Islet of Langerhans (tissue), 1 donor: ENCODE results near the gene CAMK2A.

Experiments
- FAIRE-seq: peaks from one replicate; lab custom pipeline; 2011; peaks lifted over from hg19 to GRCh38; lab: Jason Lieb, UNC

Gene CAMK2A

DNA sequence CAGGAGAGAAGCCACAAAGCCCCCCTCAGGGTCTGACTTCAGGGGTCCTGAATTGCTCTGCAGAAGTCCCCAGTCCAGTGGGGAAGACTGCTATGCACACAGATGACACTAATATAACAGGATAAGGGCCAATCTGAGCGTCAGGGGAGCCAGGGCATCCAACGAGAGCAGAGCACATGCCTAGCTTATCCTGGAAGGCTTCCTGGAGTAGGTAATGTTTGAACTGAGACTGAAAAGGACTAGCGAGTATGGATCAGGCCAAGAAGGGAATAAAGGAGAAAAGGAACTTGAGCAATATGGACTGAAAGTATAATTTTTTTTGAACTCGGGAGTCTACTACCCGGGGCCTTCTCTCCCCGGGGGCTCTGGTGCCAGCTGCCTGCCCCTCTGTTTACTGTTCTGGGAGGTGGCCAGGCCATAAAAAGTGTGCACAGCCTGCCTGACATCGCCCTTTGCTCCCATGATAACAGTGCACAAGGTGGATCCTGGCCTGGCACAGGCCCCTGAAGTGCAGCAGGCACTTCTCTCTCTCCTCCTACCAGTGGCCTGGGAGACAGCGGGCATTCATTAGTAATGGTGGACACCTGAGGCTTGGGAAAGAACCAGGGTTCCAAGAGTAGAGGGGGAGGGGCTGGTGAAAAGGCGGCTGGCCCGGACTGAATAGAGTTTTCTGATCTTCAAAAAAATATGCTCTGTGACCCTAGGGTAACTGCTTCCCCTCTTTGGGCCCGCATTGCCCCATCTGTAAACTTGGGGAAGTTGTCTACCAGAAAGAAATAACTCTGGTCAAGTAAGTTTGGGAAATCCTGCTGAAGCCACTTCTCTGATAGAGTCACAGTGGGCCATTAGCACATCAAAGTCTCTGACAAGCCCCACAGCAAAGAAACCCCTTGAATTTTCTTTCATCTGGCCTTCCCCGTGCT is 104.3 kb downstream of the CAMK2A start:
- FAIRE-seq = no peak

DNA sequence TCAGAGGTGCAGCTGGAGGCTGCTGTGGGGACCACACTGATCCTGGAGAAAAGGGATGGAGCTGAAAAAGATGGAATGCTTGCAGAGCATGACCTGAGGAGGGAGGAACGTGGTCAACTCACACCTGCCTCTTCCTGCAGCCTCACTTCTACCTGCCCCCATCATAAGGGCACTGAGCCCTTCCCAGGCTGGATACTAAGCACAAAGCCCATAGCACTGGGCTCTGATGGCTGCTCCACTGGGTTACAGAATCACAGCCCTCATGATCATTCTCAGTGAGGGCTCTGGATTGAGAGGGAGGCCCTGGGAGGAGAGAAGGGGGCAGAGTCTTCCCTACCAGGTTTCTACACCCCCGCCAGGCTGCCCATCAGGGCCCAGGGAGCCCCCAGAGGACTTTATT is 105.6 kb downstream of the CAMK2A start:
- FAIRE-seq = no peak

DNA sequence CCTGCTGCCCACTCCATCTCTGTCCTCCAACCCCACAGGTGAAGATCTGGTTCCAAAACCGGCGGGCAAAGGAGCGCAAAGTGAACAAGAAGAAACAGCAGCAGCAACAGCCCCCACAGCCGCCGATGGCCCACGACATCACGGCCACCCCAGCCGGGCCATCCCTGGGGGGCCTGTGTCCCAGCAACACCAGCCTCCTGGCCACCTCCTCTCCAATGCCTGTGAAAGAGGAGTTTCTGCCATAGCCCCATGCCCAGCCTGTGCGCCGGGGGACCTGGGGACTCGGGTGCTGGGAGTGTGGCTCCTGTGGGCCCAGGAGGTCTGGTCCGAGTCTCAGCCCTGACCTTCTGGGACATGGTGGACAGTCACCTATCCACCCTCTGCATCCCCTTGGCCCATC is 106.1 kb downstream of the CAMK2A start:
- no peak for FAIRE-seq

DNA sequence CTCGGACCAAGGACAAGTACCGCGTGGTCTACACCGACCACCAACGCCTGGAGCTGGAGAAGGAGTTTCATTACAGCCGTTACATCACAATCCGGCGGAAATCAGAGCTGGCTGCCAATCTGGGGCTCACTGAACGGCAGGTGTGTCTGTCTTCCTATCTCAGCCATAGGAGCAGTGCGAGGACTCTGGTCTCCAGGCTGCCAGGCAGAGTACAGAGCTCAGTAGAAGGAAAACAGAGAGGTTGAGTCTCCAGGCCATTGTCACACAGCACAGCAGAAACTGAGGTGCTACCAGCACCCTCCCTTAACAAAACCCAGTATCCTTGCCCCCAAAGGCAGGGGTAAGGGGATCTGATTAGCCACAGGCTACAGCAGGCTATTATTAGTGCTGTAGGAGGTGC is 106.8 kb downstream of the CAMK2A start:
- no peak for FAIRE-seq

DNA sequence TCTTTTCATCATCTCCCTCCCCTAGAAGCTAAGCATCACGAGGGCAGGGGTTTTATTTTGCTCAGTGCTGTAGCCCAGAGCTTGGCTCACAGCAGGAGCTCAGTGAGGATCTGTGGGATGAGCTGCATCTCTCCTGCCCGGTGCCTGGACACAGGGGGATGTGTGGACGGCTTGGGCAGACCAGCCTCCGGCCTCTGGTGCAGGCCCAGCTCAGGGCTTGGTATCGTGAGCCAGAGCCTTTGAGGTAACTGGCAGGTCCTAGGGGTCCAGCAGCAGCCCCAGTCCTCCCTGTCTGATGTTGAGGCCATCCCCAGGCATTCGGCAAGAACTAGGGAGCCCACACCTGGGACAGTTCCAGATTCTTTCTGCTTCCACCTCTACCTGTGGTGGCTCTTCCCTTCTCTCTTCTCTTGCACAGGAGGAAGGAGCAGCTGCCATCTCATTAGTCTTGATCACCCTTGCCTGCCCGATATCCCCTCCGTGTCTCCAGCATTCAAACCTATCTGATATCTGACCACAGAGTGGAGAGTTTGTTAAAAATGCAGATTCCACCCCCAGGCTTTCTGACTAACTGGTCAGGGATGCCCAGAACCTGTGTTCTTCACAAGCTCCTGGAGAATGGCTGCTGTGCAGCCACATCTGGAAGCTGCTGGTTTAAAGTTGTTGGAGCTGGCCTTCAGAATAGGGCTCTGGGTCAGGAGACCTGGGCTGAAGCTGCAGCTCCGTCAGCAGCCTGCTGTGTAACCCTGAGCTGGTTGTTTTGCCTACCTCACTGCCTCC is 107.6 kb downstream of the CAMK2A start:
- FAIRE-seq = no peak

DNA sequence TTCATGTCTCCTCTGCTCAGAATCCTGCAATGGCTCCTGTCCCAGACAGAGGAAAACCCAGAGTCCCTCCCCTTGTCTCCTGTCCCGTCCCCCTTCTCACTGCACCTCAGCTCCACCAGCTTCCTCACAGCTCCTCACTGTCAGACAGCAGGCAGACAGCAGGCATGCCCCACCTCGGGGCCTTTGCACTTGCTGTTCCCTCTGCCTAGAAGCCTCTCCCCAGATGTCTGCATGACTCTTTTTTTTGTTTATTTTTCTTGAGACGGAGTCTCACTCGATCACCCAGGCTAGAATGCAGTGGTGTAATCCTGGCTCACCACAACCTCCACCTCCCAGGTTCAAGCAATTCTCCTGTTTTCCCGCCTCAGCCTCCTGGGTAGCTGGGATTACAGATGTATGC is 108.5 kb downstream of the CAMK2A start:
- no peak for FAIRE-seq

DNA sequence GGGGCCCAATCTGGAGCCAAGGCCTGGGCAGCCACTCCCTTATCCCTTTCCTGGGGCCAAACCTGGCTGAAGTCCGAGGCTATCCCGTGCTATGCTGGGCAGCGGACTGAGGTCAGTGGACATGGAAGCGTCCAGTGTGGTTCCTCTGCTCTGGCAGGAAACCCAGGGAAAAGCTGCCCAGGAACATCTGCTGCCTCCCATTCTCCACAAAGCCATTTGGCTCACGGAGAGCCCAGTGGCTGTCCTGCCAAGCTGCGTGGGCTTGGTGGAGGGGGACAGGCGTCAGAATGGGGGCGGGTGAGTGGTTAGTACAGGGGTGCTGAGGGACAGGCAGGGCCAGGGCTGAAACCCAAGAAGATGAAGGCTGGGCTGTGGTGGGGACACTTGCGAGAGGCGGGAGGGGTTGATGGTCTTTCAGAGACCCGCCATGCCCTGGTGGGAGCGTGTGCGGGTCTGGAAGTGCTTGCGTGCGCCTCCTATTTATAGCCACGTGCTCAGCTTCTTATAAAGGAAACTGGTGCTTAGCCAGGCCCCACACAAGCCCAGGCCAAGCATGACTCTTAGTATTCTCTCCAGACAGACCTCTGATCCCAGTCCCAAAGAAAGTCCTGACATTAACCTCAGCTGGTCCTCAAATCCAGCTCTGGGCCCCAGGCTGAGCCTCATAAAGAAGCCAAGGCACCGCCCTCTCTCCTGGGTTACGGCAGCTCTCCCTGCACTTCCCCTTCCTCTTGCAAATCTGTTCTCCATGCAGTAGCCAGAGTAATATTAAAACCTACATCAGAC is 109.1 kb downstream of the CAMK2A start:
- no peak for FAIRE-seq

DNA sequence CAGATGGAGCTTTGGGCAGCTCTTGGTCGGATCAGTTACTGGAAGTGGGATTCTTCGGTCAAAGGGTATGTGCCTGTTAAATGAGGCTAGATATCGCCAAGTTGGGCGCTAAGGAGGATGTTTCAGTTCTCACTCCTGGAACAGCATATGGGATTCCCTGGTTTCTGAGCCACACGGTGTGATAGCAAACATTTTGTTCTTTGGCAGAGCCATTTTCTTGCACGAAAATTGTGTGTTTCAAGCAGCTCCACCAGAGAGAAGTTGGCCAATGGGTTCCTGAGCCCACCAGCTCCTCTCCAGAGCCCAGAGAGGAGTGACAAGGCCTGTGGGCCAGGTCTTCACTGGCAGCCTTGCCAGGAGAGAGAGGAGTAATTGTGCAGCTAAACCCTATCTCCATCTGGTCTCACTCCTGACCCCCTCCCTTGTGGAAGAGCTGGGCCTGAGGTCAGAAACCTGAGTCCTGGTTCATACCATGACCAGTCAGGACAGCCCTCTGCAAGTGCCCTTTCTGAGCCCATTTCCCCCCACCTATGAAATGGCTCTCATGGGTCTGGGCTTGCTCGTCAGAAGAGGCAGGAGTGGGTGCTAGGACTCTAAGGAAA is 110.5 kb downstream of the CAMK2A start:
- FAIRE-seq = no peak

DNA sequence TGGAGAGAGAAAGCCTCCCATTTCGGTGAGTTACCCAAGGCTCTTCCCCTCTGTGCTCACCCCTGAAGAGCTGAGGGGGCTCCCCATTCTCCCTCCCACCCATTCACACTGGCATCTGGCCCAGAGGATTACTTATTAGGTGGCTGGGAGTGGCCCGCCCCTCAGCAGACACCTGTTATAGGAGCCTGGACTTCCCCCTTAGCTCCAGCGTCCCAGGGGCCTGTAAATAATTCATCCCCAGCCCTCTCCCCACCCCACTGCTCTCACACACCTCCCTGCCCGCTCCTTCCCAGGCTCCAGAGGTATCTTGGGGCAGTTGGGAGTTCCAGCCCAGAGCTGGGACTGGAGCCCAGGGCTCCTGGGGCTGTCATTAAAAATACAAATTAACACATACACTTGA is 111.3 kb downstream of the CAMK2A start:
- no peak for FAIRE-seq

DNA sequence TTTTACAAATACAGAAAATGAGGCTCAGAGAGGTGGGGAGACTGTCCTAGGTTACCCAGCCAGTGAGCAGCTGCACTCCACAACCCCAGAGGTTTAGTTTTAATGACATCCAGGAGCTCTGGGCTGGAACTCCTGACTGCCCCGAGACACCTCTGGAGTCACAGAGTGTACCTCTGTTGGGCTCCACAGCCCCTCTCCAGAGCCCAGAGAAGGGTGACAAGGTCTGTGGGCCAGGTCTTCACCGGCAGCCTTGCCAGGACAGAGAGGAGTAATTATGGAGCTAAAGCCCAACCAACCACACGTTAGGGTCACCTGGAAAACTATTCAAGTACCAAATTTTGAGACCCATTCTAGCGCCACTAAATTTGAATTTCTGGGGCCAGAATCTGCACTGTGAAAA is 111.9 kb downstream of the CAMK2A start:
- no peak for FAIRE-seq

DNA sequence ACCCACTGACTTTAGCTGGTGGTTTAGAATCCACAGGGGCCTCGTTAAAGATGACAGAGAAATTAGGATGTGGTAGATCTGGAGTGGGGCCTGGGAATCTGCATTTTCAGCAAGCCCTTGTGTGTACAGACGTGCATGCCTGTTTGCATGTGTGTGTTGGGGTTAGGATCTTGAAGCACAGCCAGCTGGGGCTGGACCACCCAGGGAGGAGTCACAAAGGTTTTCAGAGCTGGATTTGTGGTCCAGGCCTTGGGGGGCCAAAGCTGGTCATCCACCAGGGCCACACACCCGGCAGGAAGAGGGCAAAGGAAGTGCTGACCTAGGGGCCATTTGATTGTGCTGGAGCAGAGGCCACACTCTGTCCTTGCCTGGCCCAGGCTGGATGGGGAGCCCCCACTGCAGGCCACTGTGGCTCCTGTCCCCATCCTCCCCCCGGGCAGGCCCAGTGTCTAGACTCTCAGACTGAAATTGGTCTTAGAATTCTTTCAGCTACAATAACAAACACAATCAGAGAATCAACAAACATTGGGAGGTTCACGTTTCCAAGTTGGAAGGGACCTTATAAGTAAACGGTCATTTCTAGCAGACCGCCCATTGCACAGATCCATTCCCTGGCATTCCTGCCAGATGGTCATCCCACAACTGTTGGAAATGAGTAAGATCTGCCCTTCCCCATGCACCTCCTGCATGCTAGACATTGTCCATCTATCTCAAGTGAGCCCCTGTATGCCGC is 112.7 kb downstream of the CAMK2A start:
- FAIRE-seq = no peak

DNA sequence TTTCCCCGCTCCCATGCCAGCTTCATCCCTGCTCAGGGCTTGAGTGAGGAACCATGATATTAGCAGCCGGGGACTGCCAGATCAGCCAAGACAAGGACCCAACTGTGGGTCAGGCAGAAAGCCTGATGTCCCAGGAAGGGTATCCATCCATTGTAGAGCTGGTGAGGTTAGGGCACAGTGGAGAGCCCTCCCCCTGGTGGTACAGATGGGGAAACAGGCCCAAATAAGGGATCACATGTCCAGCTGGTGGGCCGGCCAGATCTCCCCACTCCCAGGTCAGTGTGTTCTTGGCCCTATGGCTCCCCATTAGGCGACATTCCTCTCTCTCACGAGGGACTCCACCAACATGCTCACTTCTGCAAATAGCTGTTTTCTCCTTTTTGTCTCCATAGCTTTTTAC is 114.0 kb downstream of the CAMK2A start:
- no peak for FAIRE-seq

DNA sequence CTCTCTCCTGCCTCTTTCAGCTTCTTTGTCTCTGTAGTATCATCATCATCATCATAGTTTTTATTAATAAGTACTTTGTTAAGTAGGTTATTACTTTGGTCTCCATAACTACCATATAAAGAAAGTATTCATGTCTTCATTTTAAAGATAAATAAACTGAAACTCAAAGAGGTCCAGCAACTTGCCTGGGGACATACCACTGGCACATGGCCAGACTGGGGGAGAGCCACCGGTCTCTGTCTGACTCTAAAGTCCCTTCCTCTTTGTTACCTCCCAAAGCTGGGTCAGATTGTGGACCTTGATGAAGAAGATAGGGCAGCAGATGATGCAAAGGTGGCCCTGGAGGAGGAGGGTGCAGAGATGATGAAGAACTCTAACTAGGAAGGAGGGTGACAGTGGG is 114.5 kb downstream of the CAMK2A start:
- FAIRE-seq = no peak

DNA sequence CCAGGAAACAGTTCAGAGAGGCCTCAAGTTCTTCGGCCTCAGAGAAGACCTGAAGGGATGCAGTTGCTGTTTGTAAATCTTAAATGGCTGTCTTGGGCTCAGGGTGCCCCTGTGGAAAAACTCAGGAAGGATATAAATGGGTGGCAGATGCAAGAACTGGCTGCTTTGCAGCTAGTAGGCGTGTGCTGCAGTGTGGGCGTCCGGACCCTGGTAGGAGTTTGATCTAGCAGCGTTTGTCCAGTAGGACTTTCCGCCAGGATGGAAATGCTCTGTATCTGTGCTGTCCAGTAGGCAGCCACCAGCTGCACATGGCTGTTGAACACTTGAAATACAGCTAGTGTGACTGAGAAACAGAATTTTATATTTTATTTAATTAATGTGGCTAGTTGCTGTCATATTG is 115.3 kb downstream of the CAMK2A start:
- FAIRE-seq = no peak

DNA sequence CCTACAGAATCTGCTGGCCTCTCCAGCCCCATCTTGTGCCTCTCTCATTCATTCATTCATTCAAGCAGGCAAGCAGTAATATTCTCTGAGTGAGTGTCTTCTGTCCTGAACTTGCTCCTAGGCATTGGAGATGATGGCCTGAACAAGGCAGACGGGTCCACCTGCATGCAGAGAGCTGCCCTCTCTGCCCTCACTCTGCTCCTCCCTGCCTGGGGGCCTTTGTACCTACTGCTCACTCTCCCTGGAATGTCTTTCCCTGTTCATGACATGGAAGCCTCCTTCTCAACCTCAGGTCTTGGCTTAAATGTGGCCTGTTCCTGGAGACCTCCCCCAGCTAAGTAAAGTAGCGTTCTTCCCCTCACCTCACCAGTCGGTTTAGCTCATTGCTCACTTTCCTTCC is 116.4 kb downstream of the CAMK2A start:
- no peak for FAIRE-seq

DNA sequence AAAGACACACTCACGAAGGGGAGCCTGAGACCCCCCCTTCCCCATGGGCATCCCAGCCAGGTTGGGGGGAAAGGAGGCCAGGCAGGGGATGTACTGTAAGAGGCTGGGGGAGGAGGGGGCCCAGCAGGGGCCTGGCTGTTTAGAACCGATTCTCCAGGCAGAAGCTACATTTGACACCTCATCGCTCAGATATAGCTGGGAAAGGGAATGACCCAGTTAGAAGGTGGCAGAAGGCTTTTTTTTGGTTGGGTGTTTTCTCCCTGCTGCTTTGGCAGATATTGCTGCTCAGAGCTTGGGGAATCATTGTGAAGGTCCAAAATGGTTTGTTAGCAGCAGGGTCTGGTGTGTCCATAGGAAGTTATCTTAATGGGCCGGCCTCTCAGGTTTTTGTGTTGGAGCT is 117.0 kb downstream of the CAMK2A start:
- FAIRE-seq = no peak

DNA sequence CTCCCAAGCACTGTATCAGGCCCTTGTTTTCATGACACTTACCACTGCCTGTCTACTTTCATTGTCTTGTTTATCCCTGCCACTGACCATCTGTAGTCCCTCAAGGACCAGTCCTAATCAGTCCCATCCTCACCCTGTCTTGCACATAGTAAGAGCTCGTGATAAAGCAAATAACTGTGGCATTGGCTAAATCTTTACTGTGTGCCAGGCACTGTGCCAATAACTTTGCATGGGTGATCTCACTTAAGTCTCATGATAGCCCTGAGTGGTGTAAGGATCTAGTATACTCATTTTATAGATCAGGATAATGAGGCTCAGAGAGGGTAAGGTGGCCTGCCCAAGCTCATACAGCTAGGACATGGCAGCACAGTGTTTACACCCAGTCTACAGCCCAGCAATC is 117.4 kb downstream of the CAMK2A start:
- no peak for FAIRE-seq
